Measurements from ENCODE around the gene GJB1. TPM values are rescaled to one million over a fixed set of nuclear protein-coding genes. Genes with fewer than 3 reads are reported as not detected.
A peak's percentile ranks its signal among the peaks of the same experiment; 100 is the strongest.

GJB1 gene
- total and polyA plus RNA-seq, 9 of the 15 experiments (the other 6 are each of a cell fraction or from before 2014, with no cell fraction given), result 0.11 TPM; not detected in 8

GRCh38 chrX:71227370-71228062 lies 4.5 kb downstream of the GJB1 start (continued):
- TF ChIP-seq REST (IDR thresholded peaks at IDR 0.05; ENCODE audit: borderline replicate concordance) (peak; percentile 13; the same call in 1 of the 2 replicates), REST (CRISPR knock-in tag; IDR thresholded peaks at IDR 0.05; ENCODE audit: low read depth) (no peak), SPI1 (IDR thresholded peaks at IDR 0.05; ENCODE audit: borderline replicate concordance, low read depth, low read length) (no peak), DPF2 (IDR thresholded peaks at IDR 0.05) (no peak), THRA (IDR thresholded peaks at IDR 0.05) (no peak), SMAD1 (IDR thresholded peaks at IDR 0.05; ENCODE audit: low read depth, low read length, partially characterized antibody) (no peak), KLF13 (tag; IDR thresholded peaks at IDR 0.05; ENCODE audit: borderline replicate concordance, low read depth) (no peak), ATF4 (CRISPR knock-in tag; IDR thresholded peaks at IDR 0.05) (no peak), RAD51 (IDR thresholded peaks at IDR 0.05; ENCODE audit: borderline replicate concordance, low read depth) (no peak), CTCF (IDR thresholded peaks at IDR 0.05 in 2 of 3, conservative IDR thresholded peaks at IDR 0.05 in 1 of 3; ENCODE audit: insufficient read depth in 2 of 3, low read depth in 1 of 3, low read length in 3 of 3) (peak; percentile 25 to 42 (median 38); a peak in 4 of 6 replicates), BRCA1 (IDR thresholded peaks at IDR 0.05) (no peak), BRCA1 (CRISPR knock-in tag; IDR thresholded peaks at IDR 0.05) (no peak)

Measured in K562 (cell line).